ENCODE results near the gene SEC63. TPM values are rescaled to one million over a fixed set of nuclear protein-coding genes. Genes with fewer than 3 reads are reported as not detected.
"Not testable (repeated sequence)": the region's sequence is repeated elsewhere in the genome, so short reads cannot be mapped to it uniquely, and the experiment has no call there.

The SEC63 gene
- polyA plus RNA-seq, result 67.0 TPM
- long read RNA-seq, donor 1, full-length matches to known transcripts, result 7 of 18 reads
- long read RNA-seq, donor 1, partial matches to known transcripts, result 11 of 18 reads
- long read RNA-seq, donor 1, other reads (novel, unspliced or antisense), result 0 of 18 reads
- long read RNA-seq, donor 2, full-length matches to known transcripts, result 14 of 80 reads
- long read RNA-seq, donor 2, partial matches to known transcripts, result 66 of 80 reads
- long read RNA-seq, donor 2, other reads (novel, unspliced or antisense), result 0 of 80 reads
- long read RNA-seq, donor 3, full-length matches to known transcripts, result 6 of 60 reads
- long read RNA-seq, donor 3, partial matches to known transcripts, result 54 of 60 reads
- long read RNA-seq, donor 3, other reads (novel, unspliced or antisense), result 0 of 60 reads
- long read RNA-seq, donor 4, result 0 reads
- long read RNA-seq, donor 5, full-length matches to known transcripts, result 6 of 6 reads
- long read RNA-seq, donor 5, partial matches to known transcripts, result 0 of 6 reads
- long read RNA-seq, donor 5, other reads (novel, unspliced or antisense), result 0 of 6 reads
- long read RNA-seq, donor 6, full-length matches to known transcripts, result 9 of 34 reads
- long read RNA-seq, donor 6, partial matches to known transcripts, result 25 of 34 reads
- long read RNA-seq, donor 6, other reads (novel, unspliced or antisense), result 0 of 34 reads
- long read RNA-seq, donor 7, full-length matches to known transcripts, result 1 of 1 reads
- long read RNA-seq, donor 7, partial matches to known transcripts, result 0 of 1 reads
- long read RNA-seq, donor 7, other reads (novel, unspliced or antisense), result 0 of 1 reads
- long read RNA-seq, donor 8, transcript SEC63-204 (3 exons, 2,025 nt), result major isoform, 9 of 42 reads
- long read RNA-seq, donor 8, partial matches to known transcripts, result 32 of 42 reads
- long read RNA-seq, donor 8, other reads (novel, unspliced or antisense), result 0 of 42 reads
- long read RNA-seq, donor 9, full-length matches to known transcripts, result 2 of 26 reads
- long read RNA-seq, donor 9, partial matches to known transcripts, result 24 of 26 reads
- long read RNA-seq, donor 9, other reads (novel, unspliced or antisense), result 0 of 26 reads
- long read RNA-seq, donor 10, full-length matches to known transcripts, result 10 of 28 reads
- long read RNA-seq, donor 10, partial matches to known transcripts, result 18 of 28 reads
- long read RNA-seq, donor 10, other reads (novel, unspliced or antisense), result 0 of 28 reads
- long read RNA-seq, donor 11, full-length matches to known transcripts, result 4 of 17 reads
- long read RNA-seq, donor 11, partial matches to known transcripts, result 13 of 17 reads
- long read RNA-seq, donor 11, other reads (novel, unspliced or antisense), result 0 of 17 reads

GRCh38 chr6:107957909-107958688, at the start of gene SEC63:
SEC63 (minus strand) TSS chr6:107958208; CDS start chr6:107958009, 199 bp downstream.
- DNase-seq, result peak; percentile 96 to 97
- peak within 1 kb of the TSS; percentile 94 for H3K4me3 ChIP-seq (ENCODE audit: low read length)
- no peaks in the 10 kb centered on the region for H3K9me3 ChIP-seq (ENCODE audit: control insufficient read depth, low read depth, low read length)
- peaks cover 5% of the 10 kb centered on the region for H3K4me1 ChIP-seq (ENCODE audit: control insufficient read depth, insufficient read depth, low read length)
- H3K27me3 ChIP-seq (ENCODE audit: control insufficient read depth, insufficient read depth, low read length), result no peaks in the 10 kb centered on the region
- peaks cover 6% of the 10 kb centered on the region for H3K36me3 ChIP-seq (ENCODE audit: control insufficient read depth, insufficient read depth, low read length)
- peak within 1 kb of the TSS; percentile 91 for H3K27ac ChIP-seq (ENCODE audit: low read length)
- no CpG with 5 or more reads among the region's 69 CpGs for WGBS (ENCODE audit: insufficient coverage, low lambda C conversion rate)

GRCh38 chr6:108005961-108006360, 48.0 kb upstream of the SEC63 start:
- no peak for DNase-seq
- Histone ChIP-seq H3K4me1 (ENCODE audit: control insufficient read depth, insufficient read depth, low read length) (peaks cover 21% of the 10 kb centered on the region), H3K36me3 (ENCODE audit: control insufficient read depth, insufficient read depth, low read length) (no peaks in the 10 kb centered on the region), H3K4me3 (ENCODE audit: low read length) (no peak overlapping the region), H3K27me3 (ENCODE audit: control insufficient read depth, insufficient read depth, low read length) (no peaks in the 10 kb centered on the region), H3K9me3 (ENCODE audit: control insufficient read depth, low read depth, low read length) (peaks cover 8% of the 10 kb centered on the region), H3K27ac (ENCODE audit: low read length) (no peak overlapping the region)
- no CpG with 5 or more reads among the region's 3 CpGs for WGBS (ENCODE audit: insufficient coverage, low lambda C conversion rate)

GRCh38 chr6:108004861-108005260, 46.9 kb upstream of the SEC63 start:
- DNase-seq, result no peak
- WGBS (ENCODE audit: insufficient coverage, low lambda C conversion rate), result 100% methylated on average over 3 of the region's 15 CpGs

GRCh38 chr6:108002365-108003221, 44.6 kb upstream of the SEC63 start:
- H3K4me1 ChIP-seq (ENCODE audit: control insufficient read depth, insufficient read depth, low read length), result peaks cover 21% of the 10 kb centered on the region
- peak overlapping the region; percentile 98 for H3K27ac ChIP-seq (ENCODE audit: low read length)
- H3K27me3 ChIP-seq (ENCODE audit: control insufficient read depth, insufficient read depth, low read length), result no peaks in the 10 kb centered on the region
- H3K36me3 ChIP-seq (ENCODE audit: control insufficient read depth, insufficient read depth, low read length), result no peaks in the 10 kb centered on the region
- no CpG with 5 or more reads among the region's 9 CpGs for WGBS (ENCODE audit: insufficient coverage, low lambda C conversion rate)
- H3K9me3 ChIP-seq (ENCODE audit: control insufficient read depth, low read depth, low read length), result peaks cover 3% of the 10 kb centered on the region
- H3K4me3 ChIP-seq (ENCODE audit: low read length), result no peak overlapping the region
- peak; percentile 87 to 97 for DNase-seq

More at GRCh38 chr6:108004861-108005260, 46.9 kb upstream of the SEC63 start:
- Histone ChIP-seq H3K4me1 (ENCODE audit: control insufficient read depth, insufficient read depth, low read length) (peaks cover 21% of the 10 kb centered on the region), H3K4me3 (ENCODE audit: low read length) (no peak overlapping the region), H3K27ac (ENCODE audit: low read length) (no peak overlapping the region), H3K27me3 (ENCODE audit: control insufficient read depth, insufficient read depth, low read length) (no peaks in the 10 kb centered on the region), H3K36me3 (ENCODE audit: control insufficient read depth, insufficient read depth, low read length) (no peaks in the 10 kb centered on the region), H3K9me3 (ENCODE audit: control insufficient read depth, low read depth, low read length) (peaks cover 8% of the 10 kb centered on the region)

- peaks cover 21% of the 10 kb centered on the region for H3K4me1 ChIP-seq (ENCODE audit: control insufficient read depth, insufficient read depth, low read length)
- no peak overlapping the region for H3K4me3 ChIP-seq (ENCODE audit: low read length)
- WGBS (ENCODE audit: insufficient coverage, low lambda C conversion rate), result 61% methylated on average over 3 of the region's 7 CpGs
- no peaks in the 10 kb centered on the region for H3K27me3 ChIP-seq (ENCODE audit: control insufficient read depth, insufficient read depth, low read length)
- H3K27ac ChIP-seq (ENCODE audit: low read length), result peak overlapping the region; percentile 98
- H3K9me3 ChIP-seq (ENCODE audit: control insufficient read depth, low read depth, low read length), result peaks cover 3% of the 10 kb centered on the region
- H3K36me3 ChIP-seq (ENCODE audit: control insufficient read depth, insufficient read depth, low read length), result no peaks in the 10 kb centered on the region
- peak; percentile 65 to 85 for DNase-seq
Measured at GRCh38 chr6:108001696-108002231, 43.8 kb upstream of the SEC63 start.

GRCh38 chr6:108000259-108000658, 42.3 kb upstream of the SEC63 start:
- not testable (repeated sequence) for H3K27ac ChIP-seq (ENCODE audit: low read length); H3K9me3 ChIP-seq (ENCODE audit: control insufficient read depth, low read depth, low read length); H3K36me3 ChIP-seq (ENCODE audit: control insufficient read depth, insufficient read depth, low read length); DNase-seq; H3K27me3 ChIP-seq (ENCODE audit: control insufficient read depth, insufficient read depth, low read length); H3K4me3 ChIP-seq (ENCODE audit: low read length)
- H3K4me1 ChIP-seq (ENCODE audit: control insufficient read depth, insufficient read depth, low read length), result peaks cover 21% of the 10 kb centered on the region
- no CpG with 5 or more reads among the region's 5 CpGs for WGBS (ENCODE audit: insufficient coverage, low lambda C conversion rate)

- H3K4me1 ChIP-seq (ENCODE audit: control insufficient read depth, insufficient read depth, low read length), result peaks cover 21% of the 10 kb centered on the region
- H3K27me3 ChIP-seq (ENCODE audit: control insufficient read depth, insufficient read depth, low read length), result no peaks in the 10 kb centered on the region
- H3K9me3 ChIP-seq (ENCODE audit: control insufficient read depth, low read depth, low read length), result no peaks in the 10 kb centered on the region
- no peak overlapping the region for H3K4me3 ChIP-seq (ENCODE audit: low read length)
- no peak for DNase-seq
- no peak overlapping the region for H3K27ac ChIP-seq (ENCODE audit: low read length)
- no peaks in the 10 kb centered on the region for H3K36me3 ChIP-seq (ENCODE audit: control insufficient read depth, insufficient read depth, low read length)
Measured at GRCh38 chr6:107999341-107999740, 41.3 kb upstream of the SEC63 start.

- H3K27me3 ChIP-seq (ENCODE audit: control insufficient read depth, insufficient read depth, low read length), result no peaks in the 10 kb centered on the region
- WGBS (ENCODE audit: insufficient coverage, low lambda C conversion rate), result no CpG with 5 or more reads among the region's 9 CpGs
- DNase-seq, result no peak
Measured at GRCh38 chr6:107991772-107992550, 34.0 kb upstream of the SEC63 start.

More at GRCh38 chr6:107991772-107992550, 34.0 kb upstream of the SEC63 start:
- H3K4me1 ChIP-seq (ENCODE audit: control insufficient read depth, insufficient read depth, low read length), result no peaks in the 10 kb centered on the region
- no peak overlapping the region for H3K27ac ChIP-seq (ENCODE audit: low read length)
- no peaks in the 10 kb centered on the region for H3K36me3 ChIP-seq (ENCODE audit: control insufficient read depth, insufficient read depth, low read length)
- H3K4me3 ChIP-seq (ENCODE audit: low read length), result no peak overlapping the region
- H3K9me3 ChIP-seq (ENCODE audit: control insufficient read depth, low read depth, low read length), result no peaks in the 10 kb centered on the region

All from large intestine (tissue), 12 donors.